GM19438 (cell line): ENCODE results near the gene PDGFA.

Experiments used
- ATAC-seq: cut with Tn5 transposase; IDR thresholded peaks from one replicate; pipeline ENCODE4 v1.9.1; 2021; ENCODE audit warnings: low read depth; ENCODE audit not compliant: unreplicated experiment

PDGFA gene

GRCh38 chr7:494259-494687 is 25.4 kb downstream of the PDGFA start:
- no peak for ATAC-seq

- no peak for ATAC-seq
Measured at GRCh38 chr7:493661-494251, 25.9 kb downstream of the PDGFA start.

DNA sequence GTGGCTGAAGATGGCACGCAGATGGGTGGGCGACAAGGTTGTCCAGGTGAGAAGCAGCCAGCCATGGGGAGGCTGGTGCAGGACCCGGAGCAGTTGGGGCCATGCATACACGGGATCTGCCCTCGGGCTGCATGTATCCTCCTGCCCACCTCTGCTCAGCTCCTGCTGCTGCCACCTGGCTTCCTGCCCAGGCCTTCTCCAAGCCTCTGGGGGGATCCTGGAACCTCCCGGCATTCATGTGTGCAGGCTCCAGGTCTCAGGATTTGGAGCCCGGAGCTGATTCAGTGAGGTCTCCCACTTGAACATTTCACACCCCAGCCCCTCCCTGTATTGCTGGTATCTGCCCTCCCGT is 27.0 kb downstream of the PDGFA start:
- ATAC-seq = no peak

DNA sequence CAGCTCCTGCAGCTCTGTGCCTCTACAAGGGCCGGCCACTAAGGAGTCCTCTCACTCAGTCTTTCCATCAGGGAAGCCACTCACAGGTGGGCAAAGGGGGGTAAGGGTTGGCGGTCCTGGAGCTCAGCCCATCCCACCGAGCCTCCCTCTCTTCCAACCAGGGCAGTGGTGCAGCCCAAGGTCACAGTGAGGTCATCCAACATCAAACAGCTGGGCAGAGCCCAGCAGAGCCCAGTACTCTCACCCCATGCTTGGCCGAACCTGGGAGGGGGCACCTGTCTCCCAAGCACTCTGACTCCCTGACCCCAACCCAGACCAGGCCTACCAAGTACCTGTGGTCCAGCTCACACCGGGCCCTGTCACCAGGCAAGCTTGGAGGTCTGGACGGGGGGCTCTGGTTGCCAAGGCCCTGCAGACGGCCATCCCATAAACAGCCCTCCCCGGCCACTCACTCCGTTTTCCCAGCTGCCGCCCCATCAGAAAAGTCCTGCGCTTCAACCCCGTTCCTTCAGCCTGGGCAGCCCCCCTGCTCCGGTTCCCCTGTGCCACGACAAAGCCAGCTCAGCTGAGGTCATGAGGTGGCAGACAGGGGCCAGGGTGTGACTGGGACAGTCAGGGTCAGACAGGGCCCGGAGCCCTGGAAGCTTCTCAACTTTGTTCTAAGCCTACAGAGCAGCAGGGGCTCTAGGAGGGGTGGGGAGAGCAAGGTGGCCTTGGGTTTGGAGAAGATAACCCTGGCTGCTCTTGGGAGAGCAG is 27.5 kb downstream of the PDGFA start:
- no peak for ATAC-seq

DNA sequence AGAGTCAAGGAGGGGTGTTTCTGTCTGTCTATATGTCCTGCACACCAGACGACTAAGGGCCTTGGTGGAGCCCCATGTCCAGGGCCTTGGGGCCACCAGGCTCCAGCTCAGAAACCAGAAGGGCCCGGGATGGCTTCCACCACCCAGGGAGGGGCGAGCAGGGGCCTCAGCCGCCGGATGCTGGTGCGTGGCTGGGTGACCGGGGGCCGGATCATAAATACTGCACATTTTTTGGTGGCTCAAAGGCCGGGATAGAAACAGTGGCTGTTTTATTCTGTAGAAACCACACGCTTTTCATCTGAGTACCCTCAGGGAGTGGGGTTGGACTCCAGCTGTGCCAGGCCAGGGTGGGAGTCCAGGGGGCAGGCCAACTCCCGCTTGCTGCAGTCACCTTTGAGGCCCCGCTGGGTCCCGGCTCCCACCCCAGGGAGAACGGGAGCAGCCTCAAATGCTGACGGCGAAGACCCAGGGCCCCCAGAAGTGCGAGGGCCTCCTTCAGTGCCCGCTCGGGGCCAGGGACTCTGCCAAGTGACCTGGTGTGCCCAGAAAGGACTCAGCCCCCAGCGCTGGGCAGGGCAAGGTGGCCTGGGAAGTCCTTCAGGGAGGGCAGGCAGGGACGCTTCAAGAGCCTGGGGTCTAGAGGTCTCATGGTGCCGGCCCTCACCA is 28.2 kb downstream of the PDGFA start:
- no peak for ATAC-seq

GRCh38 chr7:490461-491291 is 29.0 kb downstream of the PDGFA start:
- no peak for ATAC-seq

DNA sequence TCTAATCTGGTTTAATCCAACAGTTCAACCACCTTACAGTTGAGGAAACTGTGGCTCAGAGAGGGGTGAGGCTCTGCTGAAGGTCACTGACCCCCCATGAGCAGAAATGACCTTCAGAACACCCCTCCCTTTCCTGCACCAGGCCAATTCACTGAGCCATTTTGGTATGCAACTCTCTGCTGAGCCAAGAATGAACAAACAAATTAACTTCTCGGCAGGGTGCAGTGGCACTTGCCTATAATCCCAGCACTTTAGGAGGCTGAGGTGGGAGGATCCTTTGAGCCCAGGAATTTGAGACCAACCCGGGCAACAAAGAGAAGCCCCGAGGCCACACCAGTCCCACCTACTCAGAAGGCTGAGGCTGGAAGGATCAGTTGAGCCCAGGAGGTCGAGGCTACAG is 29.8 kb downstream of the PDGFA start:
- ATAC-seq = no peak

GRCh38 chr7:486216-486743 is 33.4 kb downstream of the PDGFA start:
- ATAC-seq = no peak

DNA sequence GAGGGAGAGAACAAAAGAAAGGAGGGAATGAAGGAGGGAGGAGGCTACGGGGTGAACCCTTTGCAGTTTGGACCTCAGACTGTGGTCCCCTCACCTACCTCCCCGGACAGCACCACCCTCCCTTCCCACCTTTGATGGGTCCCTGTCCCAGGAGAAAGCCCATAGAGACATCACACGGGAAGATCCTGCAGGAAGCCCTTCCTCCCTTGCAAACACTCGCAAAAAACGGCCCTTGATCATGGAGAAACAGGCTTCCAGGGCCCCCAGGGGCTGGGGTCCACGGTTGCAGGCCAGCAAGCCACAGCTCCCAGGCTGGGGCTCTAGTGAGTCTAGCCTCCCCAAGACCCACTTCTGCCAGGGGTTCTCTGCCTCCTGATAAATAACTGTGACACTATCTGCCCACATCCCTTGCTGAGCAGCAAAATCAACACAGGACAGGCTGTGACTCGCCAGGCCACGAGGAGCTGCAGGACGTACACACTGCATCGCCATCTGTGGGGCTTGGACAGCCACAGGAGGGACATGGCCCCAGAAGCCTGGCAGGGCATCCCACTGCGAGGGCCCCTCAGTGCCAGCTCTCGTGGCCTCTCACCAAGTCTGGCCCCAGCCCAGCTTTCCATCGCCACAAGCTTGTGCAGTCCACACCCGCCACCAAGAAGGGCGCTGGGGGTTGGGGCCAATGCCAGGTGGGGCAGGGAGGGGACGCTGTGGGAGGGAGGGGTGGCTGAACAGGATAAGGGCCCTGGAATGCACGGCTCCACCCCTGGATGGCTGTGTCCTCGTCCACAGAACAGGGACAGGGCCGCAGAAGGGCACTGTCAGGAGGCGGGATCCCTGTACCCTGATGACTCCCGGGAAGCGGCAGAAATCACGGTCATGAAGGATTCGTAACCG is 34.2 kb downstream of the PDGFA start:
- ATAC-seq = no peak

DNA sequence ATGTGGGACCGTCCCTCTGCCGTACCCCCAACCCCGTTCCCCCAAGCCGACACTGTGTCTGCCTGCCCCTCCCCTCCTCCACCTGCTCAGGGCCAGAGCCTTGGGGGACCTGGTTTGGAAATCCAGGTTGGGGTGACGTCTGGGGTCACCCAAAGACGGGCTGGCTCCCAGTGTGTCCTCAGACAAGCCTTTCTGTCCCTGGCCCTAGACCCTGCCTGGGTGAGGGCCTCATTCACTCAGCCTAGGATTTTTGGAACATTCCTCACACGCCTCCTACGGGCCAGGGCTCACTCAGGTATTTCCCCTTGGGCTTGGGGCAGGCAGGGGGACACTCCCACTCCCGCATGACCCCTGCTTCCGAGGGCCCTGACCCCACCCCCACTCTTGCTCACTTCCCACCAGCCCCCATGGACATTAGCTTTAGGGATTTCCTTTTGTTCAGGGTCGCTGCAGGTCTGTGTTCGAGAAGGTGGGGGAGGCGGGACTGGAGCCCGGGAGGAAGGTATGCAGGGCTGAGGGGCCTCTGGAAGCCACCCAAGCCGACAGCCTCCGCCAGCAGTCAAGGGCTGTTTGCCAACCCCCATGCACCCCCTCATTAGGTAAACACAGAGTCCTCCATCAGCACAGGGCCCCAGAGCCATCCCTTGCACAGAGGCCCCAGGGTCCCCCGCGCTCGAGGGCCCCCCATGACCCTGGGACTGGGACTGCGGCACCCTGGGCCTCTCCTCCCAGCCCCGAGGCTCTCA is 35.1 kb downstream of the PDGFA start:
- ATAC-seq = no peak

GRCh38 chr7:483656-484355 is 35.8 kb downstream of the PDGFA start:
- no peak for ATAC-seq

- ATAC-seq = no peak
Measured at GRCh38 chr7:482521-483083, 37.0 kb downstream of the PDGFA start.

DNA sequence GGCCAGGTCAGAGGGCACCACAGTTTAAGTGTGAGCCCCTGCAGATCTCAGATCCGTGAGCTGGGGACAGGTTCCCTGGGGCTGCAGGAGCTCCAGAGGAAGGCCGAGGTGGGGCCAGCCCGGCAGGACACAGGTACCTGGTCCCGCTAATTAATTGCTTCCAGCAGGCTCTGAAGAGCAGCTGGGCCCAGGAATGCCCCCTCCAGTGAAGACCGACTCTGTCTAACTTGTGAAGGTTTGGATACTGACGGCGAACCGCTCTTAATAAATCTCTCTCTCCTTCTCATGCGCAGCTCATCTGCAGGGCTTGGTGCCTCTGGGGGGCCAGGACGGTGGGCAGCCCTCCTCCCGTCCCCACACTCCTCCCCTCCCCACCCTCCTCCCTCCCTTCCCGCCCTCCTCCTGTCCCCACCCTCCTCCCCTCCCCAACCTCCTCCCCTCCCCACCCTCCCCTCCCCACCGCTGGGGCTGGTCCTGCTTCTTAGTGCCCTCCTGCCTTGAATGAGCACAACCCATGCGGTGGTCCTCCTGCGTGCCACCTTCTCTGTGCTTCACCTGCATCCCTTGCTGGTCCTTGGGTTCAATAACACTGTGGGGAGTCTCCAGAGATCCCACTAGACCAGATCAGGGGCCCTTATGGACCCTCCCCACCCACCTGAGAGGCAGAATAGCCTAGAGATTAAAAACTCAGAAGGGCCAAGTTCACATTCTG is 38.3 kb downstream of the PDGFA start:
- no peak for ATAC-seq

- ATAC-seq = no peak
Measured at GRCh38 chr7:480531-481218, 39.0 kb downstream of the PDGFA start.

DNA sequence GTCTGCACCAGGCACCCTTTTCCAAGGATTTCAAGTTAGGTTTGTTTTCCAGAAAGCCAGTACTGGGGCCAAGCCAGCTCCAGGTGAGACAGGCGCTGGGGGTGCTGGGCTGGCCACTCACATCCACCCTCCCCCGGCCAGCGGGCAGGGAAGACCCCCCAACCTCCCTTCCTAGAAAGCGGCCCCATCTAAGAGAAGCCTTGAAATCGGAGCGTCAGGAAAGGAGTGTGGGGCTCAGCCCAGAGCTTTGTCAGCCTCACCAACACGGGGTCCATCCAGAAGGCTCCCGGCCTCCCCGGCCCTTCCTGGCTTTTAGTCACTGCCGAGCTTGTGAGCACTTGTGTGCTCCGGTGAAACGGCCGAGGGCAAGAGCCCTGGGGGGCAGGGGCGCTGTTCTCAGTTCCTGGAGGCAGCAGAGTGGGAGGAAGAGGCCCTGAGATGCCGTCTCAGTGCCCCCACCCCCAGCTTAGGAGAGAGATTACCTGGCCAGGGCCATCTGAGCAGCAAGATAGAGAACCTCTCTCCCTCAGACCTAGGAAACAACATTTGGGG is 39.6 kb downstream of the PDGFA start:
- no peak for ATAC-seq

DNA sequence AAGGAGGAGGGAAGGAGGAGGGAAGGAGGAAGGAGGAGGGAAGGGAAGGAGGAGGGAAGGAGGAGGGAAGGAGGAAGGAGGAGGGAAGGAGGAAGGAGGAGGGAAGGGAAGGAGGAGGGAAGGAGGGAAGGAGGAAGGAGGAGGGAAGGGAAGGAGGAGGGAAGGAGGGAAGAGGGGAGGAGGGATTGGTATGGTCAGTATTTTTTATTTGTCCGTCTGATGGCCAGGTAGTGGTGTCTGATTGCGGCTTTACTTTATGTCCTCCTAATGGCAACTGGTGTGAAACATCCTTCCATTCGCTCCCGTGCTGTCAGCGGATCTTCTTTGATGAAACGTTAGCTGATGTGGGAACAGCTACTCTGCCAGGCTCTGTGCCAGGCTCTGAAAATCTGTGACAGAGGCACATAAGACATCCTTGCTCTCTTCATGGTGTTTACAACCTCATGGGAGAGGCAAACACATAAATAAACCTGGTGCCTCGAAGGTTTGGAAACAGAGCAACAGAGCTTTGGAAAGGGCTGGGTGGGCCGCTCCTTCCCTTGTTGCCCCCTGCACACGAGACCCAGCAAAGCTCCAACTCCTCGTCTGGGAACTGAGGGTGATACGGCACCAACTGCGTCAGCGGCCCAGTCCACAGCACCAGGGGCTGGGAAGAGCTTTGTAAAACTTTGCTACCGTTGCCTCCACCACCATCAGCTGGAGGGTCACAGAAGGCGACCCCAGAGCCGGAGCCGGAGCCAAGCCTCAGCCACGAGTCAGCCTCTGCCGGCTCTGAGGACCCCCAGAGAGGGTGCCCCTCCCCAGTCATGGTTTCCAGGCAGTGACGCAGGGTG is 40.3 kb downstream of the PDGFA start:
- no peak for ATAC-seq
